ENCODE measurements around the gene PRR29. TPM values are rescaled to one million over a fixed set of nuclear protein-coding genes. Genes with fewer than 3 reads are reported as not detected.

Gene PRR29
- total and polyA plus RNA-seq, 8 donors = 1.0 to 9.6 (median 6.0) TPM

- Histone ChIP-seq H3K36me3 (peaks cover 0 to 29% of the 10 kb centered on the region in 2 donors), H3K9me3 (no peaks in the 10 kb centered on the region), H3K4me1 (peaks cover 28 to 61% of the 10 kb centered on the region in 2 donors), H3K27me3 (peaks cover 3 to 38% of the 10 kb centered on the region in 2 donors), H3K4me3 (no peak overlapping the region), H3K27ac (peak overlapping the region; percentile 57 to 70)
- no peak for TF ChIP-seq CTCF (IDR thresholded peaks at IDR 0.05)
- intact Hi-C loops (cut with DNase I) = no loop called here
- DNase-seq = no peak
- ATAC-seq = no peak
These were observed 3.0 kb downstream of the PRR29 start for GRCh38 chr17:64001091-64001579.

GRCh38 chr17:64001763-64002529, 3.8 kb downstream of the PRR29 start:
- ATAC-seq (peak; percentile 84), DNase-seq (peak in 3 of 4 donors; percentile 67 to 87 (median 85))
- Histone ChIP-seq H3K27ac (peak overlapping the region; percentile 57 to 70), H3K4me3 (no peak overlapping the region), H3K27me3 (peaks cover 3 to 32% of the 10 kb centered on the region in 2 donors), H3K36me3 (peaks cover 0 to 29% of the 10 kb centered on the region in 2 donors), H3K9me3 (no peaks in the 10 kb centered on the region), H3K4me1 (peaks cover 29 to 63% of the 10 kb centered on the region in 2 donors)
- TF ChIP-seq CTCF (IDR thresholded peaks at IDR 0.05) = no peak
- intact Hi-C loops (cut with DNase I) = no loop called here

GRCh38 chr17:64002658-64003525, 4.7 kb downstream of the PRR29 start:
- H3K27ac ChIP-seq = peak overlapping the region in 1 of 2 donors; percentile 70
- H3K4me3 ChIP-seq = no peak overlapping the region
- H3K9me3 ChIP-seq = no peaks in the 10 kb centered on the region
- ATAC-seq = no peak
- H3K27me3 ChIP-seq = peaks cover 0 to 22% of the 10 kb centered on the region in 2 donors
- H3K4me1 ChIP-seq = peaks cover 29 to 64% of the 10 kb centered on the region in 2 donors
- H3K36me3 ChIP-seq = peaks cover 0 to 29% of the 10 kb centered on the region in 2 donors
- TF ChIP-seq CTCF (IDR thresholded peaks at IDR 0.05) = no peak
- intact Hi-C loops (cut with DNase I) = no loop called here
- DNase-seq = no peak

GRCh38 chr17:64003526-64004121, 5.5 kb downstream of the PRR29 start:
- TF ChIP-seq CTCF (IDR thresholded peaks at IDR 0.05) = no peak
- peaks cover 26 to 64% of the 10 kb centered on the region in 2 donors for H3K4me1 ChIP-seq
- H3K9me3 ChIP-seq = no peaks in the 10 kb centered on the region
- intact Hi-C loops (cut with DNase I) = no loop called here
- H3K27ac ChIP-seq = no peak overlapping the region
- no peak overlapping the region for H3K4me3 ChIP-seq
- DNase-seq = no peak
- ATAC-seq = no peak
- peaks cover 0 to 15% of the 10 kb centered on the region in 2 donors for H3K27me3 ChIP-seq
- H3K36me3 ChIP-seq = peaks cover 0 to 29% of the 10 kb centered on the region in 2 donors
